Thoracic aorta (tissue), 2 donors: ENCODE measurements around the gene CRTAC1. TPM values are rescaled to one million over a fixed set of nuclear protein-coding genes. Genes with fewer than 3 reads are reported as not detected.

Source experiments
- ATAC-seq: fragments of 150-250 bp; one replicate; pipeline ENCODE4 v1.8.0; 2017; ENCODE audit warnings: low read depth; ENCODE audit not compliant: insufficient number of reproducible peaks, low FRiP score
- DNase-seq: peaks from one replicate; pipeline ENCODE4 v3.0.0-alpha.2; 2020; ENCODE audit warnings: low spot score
- H3K27ac ChIP-seq, 2 donors: fragments of 200-600 bp; sonication (generic); 1 replicate in 1 of 2; 2 replicates in 1 of 2; pipeline ENCODE4 v1.5.1; 2016; ENCODE audit warnings: mild to moderate bottlenecking in 2 of 2, moderate library complexity in 2 of 2
- H3K27me3 ChIP-seq: fragments of 200-600 bp; sonication (generic); replicated peaks from 2 replicates; pipeline ENCODE4 v1.6.0; 2016; ENCODE audit warnings: mild to moderate bottlenecking; ENCODE audit not compliant: insufficient read depth
- H3K36me3 ChIP-seq: fragments of 200-600 bp; sonication (generic); one replicate; pipeline ENCODE4 v1.5.1; 2016
- H3K4me1 ChIP-seq, 2 donors: fragments of 200-600 bp; sonication (generic); 1 replicate in 1 of 2; 2 replicates in 1 of 2; pipeline versions ENCODE4 v1.5.1 to v1.6.0; 2016; ENCODE audit warnings: low read depth in 2 of 2, mild to moderate bottlenecking in 1 of 2; ENCODE audit not compliant: control insufficient read depth in 1 of 2
- H3K4me3 ChIP-seq: fragments of 200-600 bp; sonication (generic); 2 replicates; pipeline ENCODE4 v1.5.1; 2016; ENCODE audit warnings: mild to moderate bottlenecking
- H3K9me3 ChIP-seq: fragments of 200-600 bp; sonication (generic); 2 replicates; pipeline ENCODE4 v1.5.1; 2016
- total RNA-seq, 2 donors: library from RNA; depleted of rRNA; stranded (reverse); fragments of >200 nt; gene quantifications; one replicate each; pipeline versions ENCODE4 v1.1.0 to v1.2.3, GENCODE V29; 2016
- TF ChIP-seq, protein P1 (sequence below): fragments of 200-600 bp; sonication (generic); IDR thresholded peaks from one replicate; pipeline ENCODE4 v1.5.1; 2019; ENCODE audit warnings: antibody characterized with exemption

Gene CRTAC1
- total RNA-seq, 2 donors from 2014 or later = 4.3 to 5.2 TPM

DNA sequence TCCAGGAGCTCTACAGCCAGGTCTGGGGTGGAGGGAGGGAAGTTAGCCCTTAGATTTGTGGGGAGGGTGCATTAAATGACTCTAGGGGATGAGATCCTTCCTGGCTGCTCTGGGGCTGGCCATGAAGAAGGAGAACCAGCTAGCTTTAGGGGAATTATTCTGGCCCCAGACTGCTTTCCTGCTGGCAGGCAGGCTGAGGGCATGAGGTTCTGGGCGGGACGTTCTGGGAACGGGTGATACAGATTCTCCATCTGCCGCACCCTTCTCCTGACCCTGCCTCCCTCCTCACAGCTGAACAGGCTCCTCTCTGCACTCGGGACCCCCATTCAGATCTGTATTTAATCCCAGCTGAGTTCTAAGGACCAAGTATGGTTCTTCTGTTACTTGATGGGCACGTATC is 156.9 kb downstream of the CRTAC1 start:
- ATAC-seq (no peak), DNase-seq (no peak)
- Histone ChIP-seq H3K36me3 (no peaks in the 10 kb centered on the region), H3K4me3 (no peak overlapping the region), H3K9me3 (no peaks in the 10 kb centered on the region), H3K27ac (peak overlapping the region in 1 of 2 donors; percentile 40), H3K27me3 (no peaks in the 10 kb centered on the region), H3K4me1 (peaks cover 5 to 7% of the 10 kb centered on the region in 2 donors)
- TF ChIP-seq, protein P1, sequence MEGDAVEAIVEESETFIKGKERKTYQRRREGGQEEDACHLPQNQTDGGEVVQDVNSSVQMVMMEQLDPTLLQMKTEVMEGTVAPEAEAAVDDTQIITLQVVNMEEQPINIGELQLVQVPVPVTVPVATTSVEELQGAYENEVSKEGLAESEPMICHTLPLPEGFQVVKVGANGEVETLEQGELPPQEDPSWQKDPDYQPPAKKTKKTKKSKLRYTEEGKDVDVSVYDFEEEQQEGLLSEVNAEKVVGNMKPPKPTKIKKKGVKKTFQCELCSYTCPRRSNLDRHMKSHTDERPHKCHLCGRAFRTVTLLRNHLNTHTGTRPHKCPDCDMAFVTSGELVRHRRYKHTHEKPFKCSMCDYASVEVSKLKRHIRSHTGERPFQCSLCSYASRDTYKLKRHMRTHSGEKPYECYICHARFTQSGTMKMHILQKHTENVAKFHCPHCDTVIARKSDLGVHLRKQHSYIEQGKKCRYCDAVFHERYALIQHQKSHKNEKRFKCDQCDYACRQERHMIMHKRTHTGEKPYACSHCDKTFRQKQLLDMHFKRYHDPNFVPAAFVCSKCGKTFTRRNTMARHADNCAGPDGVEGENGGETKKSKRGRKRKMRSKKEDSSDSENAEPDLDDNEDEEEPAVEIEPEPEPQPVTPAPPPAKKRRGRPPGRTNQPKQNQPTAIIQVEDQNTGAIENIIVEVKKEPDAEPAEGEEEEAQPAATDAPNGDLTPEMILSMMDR = no peak

DNA sequence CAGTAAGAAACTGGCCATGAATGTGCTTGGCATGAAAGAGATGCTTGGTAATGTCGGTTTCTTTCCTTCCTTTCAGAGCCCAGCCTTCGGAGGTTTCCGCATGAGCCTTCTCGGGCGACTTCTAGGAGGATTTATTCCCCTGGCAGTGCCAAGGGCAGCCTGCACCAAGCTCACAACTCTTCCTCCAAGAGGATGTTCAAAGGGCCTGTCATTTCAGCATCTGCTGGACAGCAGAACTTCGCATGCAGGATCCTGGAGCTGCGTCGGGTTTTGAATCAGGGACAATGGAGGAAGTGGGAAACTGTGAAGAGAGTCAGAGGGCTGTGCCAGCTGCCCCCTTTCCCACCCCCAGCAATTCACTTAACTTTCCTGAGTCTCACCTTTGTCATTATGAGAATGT is 159.4 kb downstream of the CRTAC1 start:
- Histone ChIP-seq H3K9me3 (no peaks in the 10 kb centered on the region), H3K4me1 (peaks cover 5 to 7% of the 10 kb centered on the region in 2 donors), H3K27me3 (no peaks in the 10 kb centered on the region), H3K4me3 (no peak overlapping the region), H3K36me3 (no peaks in the 10 kb centered on the region), H3K27ac (no peak overlapping the region)
- ATAC-seq (no peak), DNase-seq (no peak)
- TF ChIP-seq, protein P1 = no peak

DNA sequence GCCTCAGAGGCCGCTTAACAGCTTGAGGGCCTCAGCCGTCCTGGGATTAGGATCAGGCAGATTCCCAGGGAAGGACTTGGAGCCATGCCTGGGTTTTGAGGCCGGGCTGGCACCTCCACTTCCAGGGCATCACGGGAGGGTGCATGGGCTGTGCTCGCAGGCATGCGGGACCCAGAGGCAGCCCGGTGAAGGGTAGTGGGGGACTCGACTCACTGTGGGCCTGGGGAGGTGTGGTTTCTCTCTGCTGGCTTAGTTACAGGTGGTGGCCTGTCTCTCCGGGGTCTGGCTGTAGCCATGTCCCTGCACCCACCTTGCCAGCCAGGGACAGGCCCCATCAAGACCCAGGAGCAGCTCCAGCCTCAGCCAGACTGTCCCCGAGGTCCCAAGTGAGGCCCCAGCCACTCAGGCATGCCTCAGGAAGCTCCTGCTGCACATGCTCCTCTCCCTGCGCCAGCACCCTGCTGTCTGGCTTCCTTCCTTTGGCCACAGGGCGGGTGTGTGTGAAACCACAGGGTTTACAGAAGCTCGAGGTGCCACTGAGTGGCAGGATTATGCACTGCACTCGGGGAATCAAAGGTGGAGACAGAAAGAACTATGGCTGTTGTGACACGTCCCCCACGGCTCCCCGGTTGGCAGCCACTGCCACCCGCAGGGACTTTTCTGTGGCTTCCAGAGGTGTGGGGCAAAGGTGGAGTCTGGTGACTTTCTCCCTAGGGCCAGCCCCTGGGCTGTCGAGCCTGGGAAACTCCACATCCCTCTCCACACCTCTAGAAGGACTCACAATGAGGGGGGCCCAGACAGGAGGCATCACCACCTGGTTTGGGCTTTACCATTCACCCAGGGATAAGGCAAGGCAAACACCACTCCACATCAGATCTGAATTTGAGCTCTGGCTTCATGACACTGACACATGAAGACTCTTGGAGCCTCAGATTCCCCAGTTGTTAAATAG is 161.1 kb downstream of the CRTAC1 start:
- Histone ChIP-seq H3K4me3 (no peak overlapping the region), H3K4me1 (peaks cover 5 to 7% of the 10 kb centered on the region in 2 donors), H3K27me3 (no peaks in the 10 kb centered on the region), H3K27ac (no peak overlapping the region), H3K9me3 (no peaks in the 10 kb centered on the region), H3K36me3 (no peaks in the 10 kb centered on the region)
- ATAC-seq (peak; percentile 63), DNase-seq (peak; percentile 41)
- TF ChIP-seq, protein P1 = peak; percentile 74

DNA sequence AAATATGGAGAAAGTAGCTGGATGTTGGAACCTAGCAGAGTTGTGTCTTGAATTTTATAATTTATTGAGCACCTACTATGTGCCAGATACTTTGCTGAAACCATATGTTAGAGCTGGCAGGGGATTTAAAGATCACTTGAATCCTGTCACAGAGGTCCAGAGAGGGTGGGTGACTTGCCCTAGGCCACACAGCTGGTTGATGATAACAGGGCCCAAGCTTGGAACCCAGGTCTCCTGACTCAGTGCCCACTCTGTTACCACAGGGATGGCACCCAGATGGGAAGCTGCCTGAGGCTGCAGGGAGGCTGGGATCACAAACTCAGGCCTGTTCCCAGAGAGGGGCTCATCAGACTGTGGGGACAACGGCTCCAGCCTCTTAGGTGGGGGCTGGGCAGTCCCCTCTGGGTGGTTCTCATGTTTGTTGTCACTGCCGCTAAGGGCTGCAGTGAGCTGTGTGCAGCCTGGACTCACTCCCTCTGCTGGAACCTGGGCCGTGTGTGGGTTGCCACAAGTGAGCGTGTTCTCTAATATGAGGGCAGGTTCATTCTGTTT is 162.2 kb downstream of the CRTAC1 start:
- no peak for DNase-seq

More for the DNA sequence above, 162.2 kb downstream of the CRTAC1 start:
- Histone ChIP-seq H3K9me3 (no peaks in the 10 kb centered on the region), H3K27ac (no peak overlapping the region), H3K4me1 (peaks cover 5 to 7% of the 10 kb centered on the region in 2 donors), H3K4me3 (no peak overlapping the region), H3K27me3 (no peaks in the 10 kb centered on the region), H3K36me3 (no peaks in the 10 kb centered on the region)
- TF ChIP-seq, protein P1 = no peak
- ATAC-seq = no peak
